ENCODE measurements around the gene E2F4.

E2F4 gene

DNA sequence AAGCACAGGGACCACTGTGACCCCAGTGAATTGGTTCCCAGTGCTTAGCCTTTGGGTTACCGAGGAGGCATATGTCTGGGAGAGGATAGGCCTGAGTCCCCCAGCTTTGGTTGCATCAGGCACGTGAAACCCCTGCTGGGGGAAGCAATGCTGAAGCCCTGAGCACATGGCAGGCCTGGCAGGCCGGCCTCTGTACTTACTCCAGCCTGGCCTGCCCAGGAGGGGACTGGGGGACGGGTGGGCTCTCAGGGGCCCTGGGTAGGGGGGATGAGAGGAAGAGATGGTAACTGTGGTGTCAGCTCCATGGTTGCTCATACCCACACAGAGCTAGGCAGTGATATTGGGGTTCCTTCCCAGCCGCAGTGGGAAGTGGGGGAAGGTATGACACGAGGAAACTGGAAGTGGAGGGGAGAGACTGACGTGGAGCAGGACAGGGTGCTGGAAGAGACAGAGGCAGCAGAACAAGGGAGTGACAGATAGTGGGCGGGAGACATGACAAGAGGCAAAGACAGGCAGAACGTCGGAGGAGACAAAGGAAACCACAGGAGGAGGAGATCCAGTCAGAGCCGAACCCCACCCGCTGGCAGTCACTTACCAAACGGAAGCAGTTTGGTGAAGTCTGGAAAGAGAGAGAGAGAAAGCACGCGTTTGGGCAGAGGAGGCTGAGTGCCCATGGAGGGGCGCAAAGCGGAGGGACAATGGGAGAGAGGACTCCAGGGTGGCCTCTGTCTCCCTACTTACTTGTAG is 44.0 kb downstream of the E2F4 start:
- Histone ChIP-seq H3K27ac (no peak overlapping the region), H3K27me3 (no peaks in the 10 kb centered on the region), H3K4me1 (peaks cover 0 to 12% (median 9%) of the 10 kb centered on the region in 4 donors), H3K4me3 (no peak overlapping the region), H3K36me3 (peaks cover 14 to 75% (median 68%) of the 10 kb centered on the region in 3 donors), H3K9me3 (no peaks in the 10 kb centered on the region)
- DNase-seq = no peak
- intact Hi-C loops (cut with DNase I; ENCODE audit: low total_unique reads) = no loop called here
- TF ChIP-seq, protein P1, sequence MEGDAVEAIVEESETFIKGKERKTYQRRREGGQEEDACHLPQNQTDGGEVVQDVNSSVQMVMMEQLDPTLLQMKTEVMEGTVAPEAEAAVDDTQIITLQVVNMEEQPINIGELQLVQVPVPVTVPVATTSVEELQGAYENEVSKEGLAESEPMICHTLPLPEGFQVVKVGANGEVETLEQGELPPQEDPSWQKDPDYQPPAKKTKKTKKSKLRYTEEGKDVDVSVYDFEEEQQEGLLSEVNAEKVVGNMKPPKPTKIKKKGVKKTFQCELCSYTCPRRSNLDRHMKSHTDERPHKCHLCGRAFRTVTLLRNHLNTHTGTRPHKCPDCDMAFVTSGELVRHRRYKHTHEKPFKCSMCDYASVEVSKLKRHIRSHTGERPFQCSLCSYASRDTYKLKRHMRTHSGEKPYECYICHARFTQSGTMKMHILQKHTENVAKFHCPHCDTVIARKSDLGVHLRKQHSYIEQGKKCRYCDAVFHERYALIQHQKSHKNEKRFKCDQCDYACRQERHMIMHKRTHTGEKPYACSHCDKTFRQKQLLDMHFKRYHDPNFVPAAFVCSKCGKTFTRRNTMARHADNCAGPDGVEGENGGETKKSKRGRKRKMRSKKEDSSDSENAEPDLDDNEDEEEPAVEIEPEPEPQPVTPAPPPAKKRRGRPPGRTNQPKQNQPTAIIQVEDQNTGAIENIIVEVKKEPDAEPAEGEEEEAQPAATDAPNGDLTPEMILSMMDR (IDR thresholded peaks at IDR 0.05) = no peak

DNA sequence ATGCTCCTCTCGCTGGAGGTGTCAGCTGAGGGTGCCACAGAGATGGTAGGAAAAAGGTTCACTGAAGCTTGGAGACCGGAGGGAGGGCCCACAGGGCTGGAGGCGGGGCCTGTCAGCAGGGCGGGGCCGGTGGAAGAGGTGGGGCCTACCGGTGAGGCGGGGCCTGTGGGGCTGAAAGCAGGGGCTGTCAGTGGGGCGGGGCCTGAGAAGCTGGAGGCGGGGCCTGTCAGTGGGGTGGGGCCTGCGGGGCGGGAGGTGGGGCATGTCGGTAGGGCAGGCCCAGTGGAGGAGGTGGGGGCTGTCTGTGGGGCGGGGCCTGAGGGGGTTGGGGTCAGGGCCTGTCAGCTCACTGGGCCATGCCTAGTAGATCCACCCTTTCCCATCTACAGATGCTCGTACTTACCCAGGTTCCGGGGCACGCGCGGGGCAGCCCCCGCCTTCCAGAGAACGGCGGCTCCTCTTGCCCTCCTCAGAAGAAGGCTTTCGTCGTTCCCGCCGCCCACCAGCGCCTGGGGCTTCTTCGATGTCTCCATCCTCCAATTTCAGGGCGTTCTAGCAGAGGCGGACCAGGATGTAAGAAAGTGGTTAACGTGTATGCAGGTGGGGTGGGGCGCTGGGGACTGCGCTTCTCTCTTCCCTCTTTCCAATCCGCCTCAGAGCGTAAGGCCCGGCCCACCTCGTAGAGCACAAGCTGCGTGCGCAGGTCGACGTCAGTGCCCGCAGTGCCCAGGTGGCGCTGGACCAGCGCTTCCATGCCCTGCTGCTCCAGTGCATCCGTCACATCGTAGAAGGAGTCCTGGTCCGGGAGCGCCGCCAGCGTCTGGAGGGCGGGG is 44.8 kb downstream of the E2F4 start:
- Histone ChIP-seq H3K4me3 (no peak overlapping the region), H3K27ac (no peak overlapping the region), H3K9me3 (no peaks in the 10 kb centered on the region), H3K27me3 (no peaks in the 10 kb centered on the region), H3K4me1 (peaks cover 0 to 20% (median 16%) of the 10 kb centered on the region in 4 donors), H3K36me3 (peaks cover 14 to 68% (median 60%) of the 10 kb centered on the region in 3 donors)
- TF ChIP-seq, protein P1 (IDR thresholded peaks at IDR 0.05) = no peak
- DNase-seq = peak in 1 of 2 donors; percentile 16
- intact Hi-C loops (cut with DNase I; ENCODE audit: low total_unique reads) = no loop called here

DNA sequence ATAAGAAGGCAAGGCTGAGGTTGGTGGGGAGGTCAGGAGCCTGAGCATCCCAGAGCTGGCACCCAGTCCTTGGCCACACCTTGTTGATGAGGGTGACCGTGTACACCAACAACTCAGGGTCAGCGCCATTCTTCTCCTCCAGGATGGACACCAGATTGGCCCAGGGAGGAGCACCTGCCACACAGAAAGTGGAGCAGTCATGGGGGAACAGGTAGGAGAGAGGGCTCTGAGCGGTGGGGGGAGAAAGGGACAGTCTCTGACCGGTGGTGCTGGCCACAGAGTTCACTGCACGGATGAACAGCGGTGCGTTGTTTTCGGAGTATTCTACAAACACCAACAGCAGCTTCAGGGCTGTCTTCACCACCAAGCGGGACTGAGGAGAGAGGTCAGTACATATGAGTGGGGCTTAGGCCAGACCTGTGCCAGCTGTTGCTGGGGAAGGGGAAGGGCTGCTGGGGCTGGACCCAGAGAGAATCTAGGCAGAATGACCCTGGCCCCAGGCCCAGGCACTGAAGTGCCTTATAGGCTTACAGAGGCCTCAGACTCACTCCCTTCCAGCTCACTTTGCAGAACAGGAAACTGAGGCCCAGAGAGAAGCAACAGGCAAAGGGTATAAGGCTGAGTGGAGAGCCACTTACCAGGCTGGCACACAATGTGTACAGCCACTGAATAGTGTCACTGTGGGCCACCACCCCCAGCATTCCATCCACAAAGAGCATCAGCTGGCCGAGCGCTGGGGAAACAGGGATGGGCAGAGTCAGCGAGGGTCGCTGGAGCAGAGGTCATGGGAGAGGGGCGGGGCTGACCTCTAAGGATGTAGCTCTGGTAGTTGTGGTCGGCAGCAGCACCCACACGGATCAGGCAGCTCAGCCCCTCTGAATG is 45.7 kb downstream of the E2F4 start:
- H3K9me3 ChIP-seq = no peaks in the 10 kb centered on the region
- H3K4me1 ChIP-seq = peaks cover 0 to 28% (median 20%) of the 10 kb centered on the region in 4 donors
- no peaks in the 10 kb centered on the region for H3K27me3 ChIP-seq
- DNase-seq = peak in 1 of 2 donors; percentile 20
- H3K27ac ChIP-seq = no peak overlapping the region
- H3K36me3 ChIP-seq = peaks cover 14 to 64% (median 59%) of the 10 kb centered on the region in 3 donors
- TF ChIP-seq, protein P1 (IDR thresholded peaks at IDR 0.05) = no peak
- intact Hi-C loops (cut with DNase I; ENCODE audit: low total_unique reads) = no loop called here
- no peak overlapping the region for H3K4me3 ChIP-seq

DNA sequence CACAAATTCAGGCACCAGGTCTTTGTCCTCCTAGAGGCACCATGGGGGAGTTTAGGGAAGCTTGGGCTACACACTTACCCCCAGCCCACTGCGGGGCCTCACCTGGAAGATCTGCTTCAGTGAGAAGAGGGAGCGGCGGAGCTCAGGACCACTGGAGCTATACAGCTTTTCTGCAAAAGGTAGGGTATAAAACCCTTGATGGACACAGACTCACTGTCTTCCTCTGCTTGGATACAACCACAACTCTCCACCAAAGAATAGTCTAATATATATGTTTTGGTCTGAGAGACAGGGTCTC is 46.3 kb downstream of the E2F4 start:
- no peak overlapping the region for H3K4me3 ChIP-seq
- H3K9me3 ChIP-seq = no peaks in the 10 kb centered on the region
- TF ChIP-seq, protein P1 (IDR thresholded peaks at IDR 0.05) = no peak
- intact Hi-C loops (cut with DNase I; ENCODE audit: low total_unique reads) = no loop called here
- H3K36me3 ChIP-seq = peaks cover 14 to 63% (median 54%) of the 10 kb centered on the region in 3 donors
- no peak for DNase-seq
- H3K27ac ChIP-seq = no peak overlapping the region
- H3K4me1 ChIP-seq = peaks cover 0 to 28% (median 20%) of the 10 kb centered on the region in 4 donors
- H3K27me3 ChIP-seq = no peaks in the 10 kb centered on the region

DNA sequence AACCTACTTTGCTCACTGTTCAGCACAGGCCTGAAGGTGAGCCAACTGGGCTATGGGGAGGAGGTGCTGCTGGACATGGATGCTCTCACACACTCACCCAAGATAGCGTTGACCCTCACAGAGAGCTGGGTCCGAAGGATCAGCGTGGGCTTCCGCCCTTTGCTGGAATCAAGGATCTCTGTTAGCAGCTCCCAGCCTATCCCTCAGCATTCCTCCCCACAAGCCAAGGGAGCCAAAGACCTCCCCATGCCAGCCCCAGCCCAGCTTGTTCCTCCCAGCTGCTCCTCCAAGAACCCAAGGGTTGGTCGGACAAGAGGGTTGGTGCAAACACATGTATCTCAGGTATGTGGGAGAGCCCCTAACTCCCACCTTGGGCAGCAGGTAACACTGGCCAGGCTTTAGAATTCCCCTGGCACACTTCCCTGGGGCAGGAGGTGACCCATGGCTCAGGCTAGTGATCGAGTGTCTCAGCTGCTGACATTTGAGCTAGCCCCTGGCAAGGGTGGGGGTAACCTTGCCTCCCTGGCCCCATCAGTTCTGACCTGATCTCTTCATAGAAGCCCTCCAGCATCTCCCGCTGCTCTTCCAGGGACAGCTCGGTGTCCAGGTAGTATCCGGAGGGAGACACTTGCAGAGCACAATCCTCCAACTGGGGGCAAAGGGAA is 47.0 kb downstream of the E2F4 start:
- no peaks in the 10 kb centered on the region for H3K27me3 ChIP-seq
- peak in 1 of 2 donors; percentile 6 for DNase-seq
- peaks cover 14 to 56% (median 47%) of the 10 kb centered on the region in 3 donors for H3K36me3 ChIP-seq
- no peak overlapping the region for H3K4me3 ChIP-seq
- intact Hi-C loops (cut with DNase I; ENCODE audit: low total_unique reads) = no loop called here
- H3K4me1 ChIP-seq = peaks cover 0 to 34% (median 24%) of the 10 kb centered on the region in 4 donors
- H3K27ac ChIP-seq = no peak overlapping the region
- H3K9me3 ChIP-seq = no peaks in the 10 kb centered on the region
- TF ChIP-seq, protein P1 (IDR thresholded peaks at IDR 0.05) = no peak
